ENCODE measurements around the gene PLPP4.

- no peak for TF ChIP-seq CTCF (conservative IDR thresholded peaks at IDR 0.05; ENCODE audit: low read depth, low read length)
- TF ChIP-seq EZH2 (IDR thresholded peaks at IDR 0.05; ENCODE audit: borderline replicate concordance, low read depth, low read length, poor library complexity, severe bottlenecking), result no peak
These were observed 24.8 kb upstream of the PLPP4 start for GRCh38 chr10:120432209-120432608.
